ENCODE data around the gene TMEM170A.
A peak's percentile ranks its signal among the peaks of the same experiment; 100 is the strongest.
"Not testable (repeated sequence)": the region's sequence is repeated elsewhere in the genome, so short reads cannot be mapped to it uniquely, and the experiment has no call there.

The TMEM170A gene, protein sequence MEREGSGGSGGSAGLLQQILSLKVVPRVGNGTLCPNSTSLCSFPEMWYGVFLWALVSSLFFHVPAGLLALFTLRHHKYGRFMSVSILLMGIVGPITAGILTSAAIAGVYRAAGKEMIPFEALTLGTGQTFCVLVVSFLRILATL

DNA sequence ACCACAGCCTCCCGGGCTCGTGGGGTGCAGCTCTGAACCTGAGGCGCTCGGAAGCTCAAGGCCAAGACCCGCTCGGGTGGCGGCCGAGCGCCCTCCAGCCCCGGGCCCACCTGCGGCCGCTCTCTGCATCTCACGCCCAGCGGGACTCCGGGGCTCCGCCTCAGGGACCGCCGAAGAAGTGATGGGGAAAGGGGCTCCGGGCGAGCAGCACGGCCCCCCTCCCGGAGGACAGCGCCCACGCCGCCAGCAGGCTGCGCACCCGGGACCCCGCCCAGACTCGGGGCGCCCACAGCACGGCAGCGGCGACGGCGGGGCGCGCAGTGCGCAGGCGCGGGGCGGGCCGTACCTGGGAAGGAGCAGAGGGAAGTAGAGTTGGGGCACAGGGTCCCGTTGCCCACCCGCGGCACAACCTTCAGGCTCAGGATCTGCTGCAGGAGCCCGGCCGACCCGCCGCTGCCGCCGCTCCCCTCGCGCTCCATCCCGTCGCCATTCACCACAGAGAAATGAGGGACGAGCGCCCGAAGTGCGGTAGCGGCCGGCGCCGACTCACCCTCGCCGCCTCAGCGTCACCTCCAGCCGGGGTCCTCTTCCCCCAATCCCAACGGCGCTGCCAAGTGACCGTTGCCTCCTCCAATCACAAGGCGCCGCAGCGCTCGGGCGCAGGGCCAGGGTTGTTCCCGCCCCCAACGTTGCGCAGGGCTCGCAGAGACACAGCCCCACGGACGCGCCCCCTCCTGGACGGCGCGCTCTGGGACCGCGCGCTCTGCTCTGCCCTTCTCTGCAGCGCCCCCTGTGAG, at the start of gene TMEM170A:
TSS of gene TMEM170A (minus strand) at position 568 of the 797 bp plus-strand sequence. CDS start at position 479, 89 bp downstream.
- peak; percentile 100 for DNase-seq

DNA sequence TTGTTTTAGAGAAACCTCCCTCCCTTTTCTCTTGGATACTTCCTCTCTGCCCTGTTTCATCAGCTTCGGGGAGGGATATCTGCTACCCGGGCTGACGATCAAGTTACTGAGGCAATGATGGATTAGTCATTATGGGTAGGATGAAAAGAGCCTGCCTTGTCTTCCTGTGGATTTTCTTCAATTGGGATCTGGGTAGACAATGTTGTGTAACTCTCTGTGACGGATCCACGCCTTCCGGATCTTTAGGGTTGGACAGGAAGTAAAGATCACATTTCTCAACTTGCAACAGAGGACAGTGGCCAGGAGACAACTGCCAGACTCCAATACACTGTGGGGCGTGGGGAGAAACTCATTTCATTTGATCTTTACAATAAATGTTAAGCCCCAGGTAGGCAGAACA, 42.1 kb upstream of the TMEM170A start:
- no peak for DNase-seq

DNA sequence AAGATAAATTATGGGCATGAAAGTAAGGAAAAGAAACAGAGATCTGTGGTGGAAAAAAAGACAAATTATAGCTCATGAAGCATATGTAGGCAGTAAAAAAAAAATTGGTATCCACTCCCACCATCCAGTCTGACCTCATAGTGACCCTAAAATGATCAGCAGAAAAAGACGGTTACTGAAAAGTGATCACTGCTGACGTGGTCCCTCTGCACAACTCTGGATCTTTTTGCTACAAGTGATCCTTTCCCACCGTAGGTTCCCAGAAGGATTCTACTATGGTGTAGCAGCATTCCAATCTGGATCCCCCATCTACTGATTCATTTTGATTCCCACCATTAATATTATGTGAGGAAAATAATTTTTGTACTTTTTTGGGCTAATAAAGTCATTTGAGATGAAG, 41.6 kb upstream of the TMEM170A start:
- no peak for DNase-seq

DNA sequence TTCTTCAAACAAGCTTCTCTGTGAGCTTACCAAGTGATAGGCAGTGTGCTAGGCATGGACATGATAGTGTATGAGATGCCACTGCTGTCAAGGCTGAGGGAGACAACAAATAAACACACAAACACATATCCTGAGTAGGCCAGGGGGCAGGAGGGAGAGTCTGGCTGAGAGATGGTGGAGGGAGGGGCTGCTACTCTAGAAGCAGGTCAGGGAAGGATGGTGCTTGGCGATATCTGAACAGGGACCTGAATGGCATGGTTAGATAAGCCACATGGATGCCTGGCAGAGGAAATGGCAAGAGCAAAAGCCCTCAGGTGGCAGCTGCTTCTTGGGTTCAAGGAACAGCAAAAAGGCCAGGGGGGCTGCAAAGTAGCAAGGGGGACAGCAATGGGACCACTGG, 39.3 kb upstream of the TMEM170A start:
- DNase-seq = no peak

DNA sequence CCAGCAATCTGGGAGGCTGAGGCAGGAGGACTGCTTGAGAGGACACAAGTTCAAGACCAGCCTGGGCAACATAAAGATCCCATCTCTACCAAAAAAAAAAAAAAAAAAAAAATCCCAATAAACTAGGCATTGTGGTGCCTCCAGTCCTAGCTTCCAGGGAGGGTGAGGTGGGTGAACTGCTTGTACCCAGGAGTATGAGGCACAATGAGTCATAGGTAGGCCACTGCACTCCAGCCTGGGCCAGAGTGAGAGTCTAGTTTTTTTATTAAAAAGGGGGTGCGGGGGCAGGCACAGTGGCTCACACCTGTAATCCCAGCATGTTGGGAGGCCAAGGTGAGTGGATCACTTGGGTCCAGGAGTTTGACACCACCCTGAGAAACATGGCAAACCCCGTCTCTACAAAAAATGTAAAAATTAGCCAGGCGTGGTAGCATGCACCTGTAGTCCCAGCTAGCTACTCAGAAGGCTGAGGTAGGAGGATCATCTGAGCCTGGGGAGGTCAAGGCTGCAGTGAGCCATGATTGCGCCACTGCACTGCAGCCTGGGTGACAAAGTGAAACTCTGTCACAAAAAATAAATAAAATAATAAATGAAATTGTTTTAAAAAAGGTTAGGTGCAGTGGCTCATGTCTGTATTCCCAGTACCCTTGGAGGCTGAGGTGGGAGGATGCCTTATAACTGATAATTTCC, 38.6 kb upstream of the TMEM170A start:
- no peak for DNase-seq

DNA sequence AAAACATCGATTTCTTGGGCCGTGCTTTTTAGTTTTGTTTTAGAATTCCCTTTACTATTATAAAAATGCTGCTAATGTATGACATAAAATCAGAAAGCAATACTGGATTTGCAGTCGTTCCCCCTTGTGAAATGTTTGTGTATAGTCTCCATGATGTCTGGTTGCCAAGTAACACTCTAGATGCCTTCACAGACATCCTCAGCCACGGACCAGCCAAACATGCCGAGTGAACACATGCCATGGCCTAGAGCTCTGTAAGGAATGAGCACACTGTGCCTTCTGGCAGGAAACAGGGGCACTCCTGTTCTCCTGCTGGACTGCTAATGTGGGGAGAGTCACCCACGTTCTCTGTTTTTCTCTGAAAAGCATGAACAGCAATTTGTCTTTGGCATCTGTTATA, 37.3 kb upstream of the TMEM170A start:
- DNase-seq = not testable (repeated sequence)

DNA sequence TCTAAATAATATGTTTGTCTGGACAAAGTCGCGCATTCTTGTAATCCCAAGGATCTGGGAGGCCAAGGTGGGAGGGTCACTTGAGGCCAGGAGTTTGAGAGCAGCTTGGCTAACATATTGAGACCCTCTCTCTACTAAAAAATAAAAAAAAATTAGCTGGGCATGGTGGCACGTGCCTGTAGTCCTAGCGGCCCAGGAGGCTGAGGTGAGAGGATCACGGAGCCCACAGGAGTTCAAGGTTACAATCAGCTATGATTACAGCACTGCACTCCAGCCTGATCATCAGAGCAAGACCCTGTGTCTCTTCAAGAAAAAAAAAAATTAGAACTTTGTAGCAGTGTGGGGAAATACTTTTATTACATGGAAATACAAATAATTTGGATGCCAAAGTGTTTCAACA, 36.9 kb upstream of the TMEM170A start:
- no peak for DNase-seq

DNA sequence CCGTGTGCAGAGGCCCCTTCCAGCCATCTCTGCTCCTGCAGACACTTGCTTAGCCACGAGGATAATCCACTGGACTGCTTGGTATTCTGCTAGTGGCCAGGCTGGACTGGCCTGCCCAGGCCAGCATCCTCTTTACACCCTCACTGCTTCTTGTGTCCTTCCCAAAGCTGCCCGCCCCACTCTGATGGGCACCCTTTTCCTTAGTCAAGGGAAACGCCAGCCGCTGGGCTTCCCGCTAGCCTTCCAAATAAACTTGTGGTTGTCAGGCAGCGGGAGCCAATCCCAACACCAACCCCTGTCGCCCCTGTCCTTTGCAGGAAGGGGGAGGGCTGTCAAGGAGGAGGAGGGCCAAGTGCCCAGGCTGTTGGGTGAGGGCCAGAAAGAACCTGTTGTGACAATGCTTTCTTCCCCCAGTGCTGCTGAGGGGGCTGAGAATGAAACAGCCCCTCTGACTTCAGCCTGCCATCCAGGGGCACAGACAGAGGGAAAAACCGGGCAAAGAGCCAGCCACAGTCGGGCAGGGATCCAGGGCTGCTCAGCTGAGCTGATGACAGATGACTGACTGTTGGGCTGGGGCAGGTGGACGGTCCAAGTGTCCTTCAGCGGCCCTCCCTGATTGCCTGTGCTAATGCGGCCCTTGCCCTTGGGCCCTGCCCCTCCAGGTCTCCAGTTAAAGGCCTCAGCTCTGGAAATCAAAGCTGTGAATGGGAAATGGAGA, 34.3 kb upstream of the TMEM170A start:
- DNase-seq = not testable (repeated sequence)

DNA sequence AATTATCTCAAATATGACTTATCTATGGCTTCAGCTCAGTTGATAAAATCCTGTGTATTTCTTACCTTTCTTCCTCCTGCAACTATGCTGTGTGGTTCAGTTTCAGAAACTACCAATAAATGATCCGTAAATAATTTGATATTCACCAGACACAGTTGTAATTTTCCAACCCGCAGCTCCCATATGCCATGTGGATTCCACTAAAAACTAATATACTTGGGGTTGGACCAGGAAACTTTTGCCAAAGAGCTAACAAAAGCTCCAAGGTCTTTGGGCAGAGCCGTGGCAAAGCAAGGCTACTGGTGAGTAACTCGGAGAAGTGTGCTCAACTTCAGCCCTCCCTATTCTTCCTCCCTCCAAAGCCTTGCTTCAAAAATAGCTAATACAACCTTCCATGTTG, 33.1 kb upstream of the TMEM170A start:
- DNase-seq = no peak

DNA sequence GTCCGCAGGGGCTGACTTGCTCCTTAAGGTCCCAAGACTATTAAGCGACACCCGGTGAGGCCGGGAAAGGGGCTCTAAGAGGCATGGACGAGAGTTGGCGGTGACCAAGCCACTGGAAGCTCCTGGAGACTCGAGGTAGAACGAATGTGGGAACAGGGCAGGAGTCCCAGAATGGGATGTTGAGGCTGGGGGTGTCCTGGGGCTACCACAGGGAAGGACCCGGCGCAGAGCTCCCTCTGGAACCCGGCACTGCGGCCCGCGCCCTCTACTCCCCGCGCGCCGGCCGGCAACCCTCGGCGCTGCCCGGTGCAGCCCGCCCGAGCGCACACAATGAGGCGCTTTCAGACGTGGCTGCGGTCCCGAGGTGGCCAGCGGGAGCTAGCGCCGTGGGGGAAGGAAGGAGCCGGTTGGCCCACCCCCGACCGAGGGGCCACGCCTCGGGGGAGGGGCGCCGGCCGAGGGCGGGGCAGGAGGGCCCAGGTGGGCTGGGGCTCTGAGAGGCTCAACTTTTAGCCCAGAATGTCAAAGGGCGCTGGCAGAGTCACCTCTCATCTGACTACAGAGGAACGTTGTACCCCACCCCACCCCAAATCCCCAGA, 30.7 kb upstream of the TMEM170A start, which contains the start of gene CHST6:
TSS of gene CHST6 (minus strand) at position 366 of the 599 bp plus-strand sequence. CDS start 15,613 bp downstream, outside the sequence.
- DNase-seq = peak; percentile 69

DNA sequence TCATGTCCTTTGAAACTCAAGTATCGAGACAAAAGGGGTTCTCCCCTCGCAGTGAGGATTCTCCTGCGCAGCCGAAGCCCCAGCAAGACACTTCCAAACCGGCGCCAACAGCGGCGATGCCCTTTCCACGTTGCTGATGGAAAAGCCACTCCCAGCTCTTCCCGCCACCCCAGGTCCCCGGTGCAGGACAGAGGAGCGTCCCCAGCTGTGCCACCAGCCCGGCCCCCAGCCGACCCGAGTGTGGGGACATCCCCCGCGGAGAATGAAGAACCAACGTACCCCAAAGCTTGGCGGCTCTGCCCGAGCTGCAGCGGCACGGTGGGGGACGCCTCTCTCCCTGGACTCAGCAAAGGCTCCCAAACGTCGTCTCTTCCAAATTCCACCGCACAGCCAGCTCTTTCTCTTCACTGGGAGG, 30.2 kb upstream of the TMEM170A start:
- DNase-seq = no peak

DNA sequence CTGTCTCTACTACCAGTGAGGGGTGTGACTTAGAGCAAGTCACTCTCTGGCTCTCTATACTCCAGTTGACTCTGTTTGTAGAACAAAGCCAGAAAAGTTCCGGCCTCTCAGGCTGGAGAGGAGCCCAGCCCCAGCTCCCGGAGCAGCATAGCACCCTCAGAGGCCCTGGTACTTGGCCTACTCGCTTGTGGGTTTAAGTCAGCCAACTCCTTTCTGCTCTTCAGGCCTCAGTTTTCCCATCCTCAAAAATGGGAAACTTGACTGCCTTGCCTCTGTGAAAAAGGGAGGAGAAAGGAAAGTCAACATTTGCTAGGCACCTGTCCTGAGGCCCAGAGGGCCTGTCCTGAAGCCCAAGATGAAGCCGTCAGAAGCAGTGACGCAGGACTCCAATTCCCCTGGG, 29.7 kb upstream of the TMEM170A start:
- DNase-seq = no peak

DNA sequence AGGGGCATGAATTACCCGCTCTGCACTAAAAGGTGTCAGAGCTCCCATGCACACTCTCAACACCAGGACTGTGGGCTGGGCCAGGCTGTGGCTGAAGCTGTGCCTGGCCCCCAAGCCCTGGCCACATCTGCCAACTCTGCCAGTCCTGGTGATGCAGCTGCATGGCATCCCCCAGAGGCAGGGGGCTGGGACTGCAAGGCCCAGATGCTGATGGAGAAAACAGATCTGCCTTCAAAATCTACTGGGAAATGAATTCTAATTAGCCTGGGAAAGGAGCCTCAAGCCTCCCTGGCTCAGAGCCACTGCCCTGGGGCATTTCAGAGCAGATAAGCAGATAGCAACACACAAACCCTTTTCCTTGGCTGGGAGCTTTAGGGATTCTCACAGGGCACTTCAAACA, 27.4 kb upstream of the TMEM170A start:
- DNase-seq = no peak

DNA sequence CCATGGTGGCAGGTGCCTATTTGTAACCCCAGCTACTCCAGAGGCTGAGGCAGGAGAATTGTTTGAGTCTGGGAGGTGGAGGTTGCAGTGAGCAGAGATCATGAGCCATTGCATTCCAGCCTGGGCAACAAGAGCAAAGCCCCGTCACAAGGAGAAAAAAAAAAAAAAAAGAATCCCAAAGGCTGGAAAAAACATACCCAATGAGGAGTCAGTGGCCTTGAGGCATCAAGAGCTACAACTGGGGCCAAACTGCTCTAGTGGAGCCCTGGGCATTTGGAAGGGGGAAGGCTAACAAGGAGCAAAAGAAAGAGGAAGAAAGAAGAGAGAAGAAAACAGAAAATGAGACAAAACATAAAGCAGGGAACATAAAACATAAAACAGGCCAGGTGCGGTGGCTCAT, 23.8 kb upstream of the TMEM170A start:
- DNase-seq = no peak

DNA sequence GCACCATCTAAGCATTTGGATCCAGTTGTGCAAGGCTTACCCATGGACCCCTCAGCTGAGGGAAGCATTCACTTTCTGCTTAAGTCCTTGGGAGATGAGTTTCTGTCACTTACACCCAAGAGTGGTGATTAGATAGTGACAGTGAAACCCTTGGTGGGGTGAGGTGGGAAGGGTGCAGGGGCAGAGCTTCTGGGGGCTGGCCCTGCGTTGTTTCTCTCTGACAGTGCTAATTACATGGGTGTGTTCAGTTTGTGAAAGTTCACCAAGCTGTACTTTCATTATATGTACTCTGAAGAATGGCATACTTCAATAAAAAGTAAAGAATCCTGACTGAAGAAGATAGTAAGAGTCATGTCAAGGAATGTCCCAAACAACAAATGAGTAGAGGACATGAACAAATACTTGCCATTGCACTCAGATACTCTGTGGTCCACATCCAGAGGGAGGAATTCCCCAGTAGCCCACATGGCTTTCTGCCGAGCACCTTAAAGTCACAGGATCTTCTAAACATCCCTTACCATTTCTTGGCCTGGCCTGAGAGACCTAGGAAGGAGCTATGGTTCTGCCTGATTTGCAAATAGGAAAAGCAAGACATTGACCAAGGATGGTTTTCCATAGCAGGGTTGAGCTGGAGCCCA, 22.3 kb upstream of the TMEM170A start:
- no peak for DNase-seq

DNA sequence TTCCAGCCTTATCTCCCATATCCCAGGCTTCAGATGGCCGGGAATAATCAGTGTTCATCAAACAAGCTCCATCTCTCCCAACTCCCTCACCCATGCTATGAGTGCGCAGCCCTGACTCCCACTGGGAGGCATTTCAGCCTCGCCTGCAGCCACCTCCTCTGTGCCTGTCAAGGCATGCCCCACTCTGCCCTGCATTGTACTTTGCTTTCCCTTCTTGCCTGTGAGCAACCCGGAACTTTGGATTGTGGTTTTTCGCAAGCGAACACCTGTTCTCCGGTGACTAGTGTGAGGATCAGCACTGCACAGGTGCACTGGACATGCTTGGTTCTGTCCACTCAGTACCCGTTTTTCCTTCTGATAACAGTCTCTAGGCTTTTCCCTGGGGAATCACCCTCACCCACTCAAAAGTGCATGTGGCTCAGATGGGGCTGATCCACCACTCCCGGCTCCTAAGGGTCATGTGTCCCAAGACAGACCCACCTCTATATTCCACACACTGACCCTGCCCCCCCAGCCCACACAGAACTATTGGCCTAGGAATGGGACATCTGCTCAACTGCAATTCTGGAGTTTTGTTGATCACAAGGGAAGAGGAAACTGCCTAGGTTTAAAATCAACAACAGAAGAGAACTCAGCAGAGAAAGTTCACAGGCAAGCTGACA, 21.7 kb upstream of the TMEM170A start:
- no peak for DNase-seq

DNA sequence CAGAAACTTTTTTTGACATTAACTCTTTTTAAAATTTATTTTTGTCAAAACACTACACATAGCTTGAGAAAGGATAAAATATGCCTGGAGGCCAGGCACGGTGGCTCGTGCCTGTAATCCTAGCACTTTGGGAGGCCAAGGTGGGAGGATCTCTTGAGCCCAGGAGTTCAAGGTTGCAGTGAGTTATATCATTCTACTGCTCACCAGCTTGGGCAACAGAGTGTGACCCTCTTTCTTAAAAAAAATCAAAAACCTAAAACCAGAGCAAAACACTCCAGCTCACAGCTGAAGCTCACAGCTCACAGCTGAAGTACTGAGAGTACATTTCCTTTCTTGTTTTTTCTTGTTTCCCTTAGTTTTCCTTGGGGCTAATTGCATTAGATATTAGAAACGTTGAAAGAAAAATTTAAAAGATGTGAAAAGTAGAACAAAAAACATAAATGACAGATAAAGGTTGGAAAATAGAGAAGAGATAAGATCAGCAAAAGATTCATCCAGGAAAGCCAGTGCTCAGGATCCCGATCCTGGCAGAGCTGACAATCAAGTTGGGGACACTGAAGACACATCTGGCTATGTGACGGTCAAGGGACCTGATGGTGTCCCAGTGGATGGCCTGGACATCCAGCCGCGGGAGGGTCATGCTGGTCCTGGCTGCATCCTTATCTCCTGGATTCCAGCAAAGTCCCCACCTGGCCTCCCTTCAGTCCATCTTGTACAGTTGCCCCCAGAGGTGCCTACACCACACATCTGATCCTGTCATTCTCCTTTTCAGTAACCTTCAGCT, 20.9 kb upstream of the TMEM170A start:
- DNase-seq = no peak

DNA sequence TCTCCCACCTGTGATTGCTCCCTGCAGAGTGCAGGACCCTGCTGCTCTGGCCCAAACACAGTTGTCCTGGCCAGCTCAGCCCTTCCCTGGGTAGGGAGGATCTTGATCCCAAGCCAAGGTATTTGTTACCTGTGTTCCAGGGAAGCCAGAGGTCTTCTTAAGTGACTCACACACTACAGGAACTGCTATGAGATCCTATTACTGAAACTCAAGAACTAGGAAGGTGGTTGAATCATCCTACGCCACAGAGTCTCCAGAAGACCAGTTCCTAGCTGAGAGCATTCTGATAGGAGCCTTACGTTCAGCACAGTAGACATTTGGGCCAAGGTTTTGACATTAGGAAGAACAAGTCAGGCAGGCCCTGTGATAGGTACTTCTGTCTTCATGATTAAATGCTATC, 18.7 kb upstream of the TMEM170A start:
- DNase-seq = no peak

DNA sequence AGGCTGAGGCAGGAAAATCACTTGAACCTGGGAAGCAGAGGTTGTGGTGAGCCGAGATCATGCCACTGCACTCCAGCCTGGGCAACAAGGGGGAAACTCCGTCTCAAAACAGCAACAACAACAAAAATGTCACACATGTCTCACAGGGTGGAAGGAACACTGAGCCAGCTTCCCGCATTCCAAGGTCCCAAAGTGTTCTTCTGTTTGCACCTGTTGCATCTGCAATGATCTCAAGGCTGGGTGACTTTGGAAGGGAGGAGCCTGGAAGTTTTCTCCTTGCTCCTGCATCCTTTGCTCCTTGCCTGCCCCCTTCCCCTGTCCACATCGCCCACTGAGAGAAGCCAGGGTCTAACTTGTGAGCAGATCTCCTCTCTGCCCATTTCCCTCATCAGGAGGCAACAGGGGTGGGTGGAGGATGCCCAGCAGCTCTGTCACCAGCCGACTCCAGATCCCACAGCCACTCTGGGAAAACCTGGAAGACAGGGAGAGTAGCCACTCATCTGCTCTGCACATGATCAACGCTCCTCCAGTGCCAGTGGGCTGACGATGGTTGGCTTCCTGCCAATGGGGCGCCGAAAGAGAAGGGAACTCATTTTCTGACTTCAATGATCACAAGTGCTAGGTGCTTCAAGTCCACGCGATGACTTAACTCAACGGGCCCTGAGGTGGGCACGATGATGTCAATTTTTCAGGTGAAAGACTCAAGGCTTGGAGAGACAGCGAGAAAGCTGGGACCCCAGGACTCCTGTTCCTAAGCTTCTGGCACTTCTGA, 18.1 kb upstream of the TMEM170A start:
- no peak for DNase-seq

DNA sequence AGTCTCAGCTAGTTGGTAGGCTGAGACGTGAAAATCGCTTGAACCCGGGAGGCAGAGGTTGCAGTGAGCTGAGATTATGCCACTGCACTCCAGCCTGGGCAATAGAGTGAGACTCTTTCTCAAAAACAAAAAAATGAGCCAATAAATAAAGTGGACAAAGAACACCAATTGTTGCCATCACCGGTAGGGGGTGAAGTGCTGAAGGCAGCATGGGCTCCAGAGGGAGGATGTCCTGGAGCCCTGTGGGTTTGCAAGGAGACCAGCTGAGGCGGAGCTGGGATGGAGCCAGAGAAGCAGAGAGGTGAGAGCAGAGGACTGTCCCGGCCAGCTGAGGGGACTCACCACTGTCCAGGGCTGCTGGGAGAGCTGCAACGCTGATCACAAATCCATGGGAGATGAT, 17.0 kb upstream of the TMEM170A start:
- no peak for DNase-seq
